NCI-H2171 (cell line): ENCODE data around the gene RGS2.

Experiments
- DNase-seq: peaks from one replicate; lab custom pipeline; 2025; lab: John Stamatoyannopoulos, UW

Gene RGS2, protein sequence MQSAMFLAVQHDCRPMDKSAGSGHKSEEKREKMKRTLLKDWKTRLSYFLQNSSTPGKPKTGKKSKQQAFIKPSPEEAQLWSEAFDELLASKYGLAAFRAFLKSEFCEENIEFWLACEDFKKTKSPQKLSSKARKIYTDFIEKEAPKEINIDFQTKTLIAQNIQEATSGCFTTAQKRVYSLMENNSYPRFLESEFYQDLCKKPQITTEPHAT

DNA sequence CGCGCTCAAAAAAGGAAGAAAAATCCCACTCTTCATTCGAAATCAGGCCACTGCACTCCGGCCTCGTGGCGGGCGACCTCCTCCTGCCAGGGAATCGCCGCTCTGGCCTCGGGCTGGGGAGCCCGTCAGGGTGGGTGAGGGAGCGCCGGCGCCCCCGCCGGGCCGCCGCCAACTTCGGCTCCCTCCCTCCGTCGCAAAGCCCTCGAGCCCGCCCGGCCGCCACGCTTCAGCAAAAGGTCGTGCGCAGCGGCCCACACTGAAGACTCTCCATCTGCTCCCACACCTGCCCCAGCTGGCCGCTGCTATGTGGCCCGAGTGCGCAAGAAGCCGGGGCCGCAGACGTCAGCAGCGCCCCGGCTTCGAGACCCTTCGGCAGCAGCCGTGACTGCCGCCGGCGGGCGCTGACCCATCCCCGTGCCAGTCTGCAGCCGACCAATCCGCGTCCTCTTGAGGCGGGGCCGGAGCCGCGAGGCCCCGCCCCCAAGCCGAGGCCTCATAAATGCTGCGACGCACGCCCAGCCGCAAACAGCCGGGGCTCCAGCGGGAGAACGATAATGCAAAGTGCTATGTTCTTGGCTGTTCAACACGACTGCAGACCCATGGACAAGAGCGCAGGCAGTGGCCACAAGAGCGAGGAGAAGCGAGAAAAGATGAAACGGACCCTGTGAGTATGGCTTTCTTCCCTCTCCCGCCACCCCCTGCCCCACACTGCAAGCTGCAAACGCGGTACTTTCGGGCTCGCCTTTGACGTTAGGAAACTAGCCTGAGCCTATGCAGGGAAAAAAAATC, at the start of gene RGS2:
Gene RGS2, plus strand, starts transcription at position 522 of the 789 bp plus-strand sequence. Its CDS starts 33 bp downstream, at position 555.
- peak; percentile 82 for DNase-seq

DNA sequence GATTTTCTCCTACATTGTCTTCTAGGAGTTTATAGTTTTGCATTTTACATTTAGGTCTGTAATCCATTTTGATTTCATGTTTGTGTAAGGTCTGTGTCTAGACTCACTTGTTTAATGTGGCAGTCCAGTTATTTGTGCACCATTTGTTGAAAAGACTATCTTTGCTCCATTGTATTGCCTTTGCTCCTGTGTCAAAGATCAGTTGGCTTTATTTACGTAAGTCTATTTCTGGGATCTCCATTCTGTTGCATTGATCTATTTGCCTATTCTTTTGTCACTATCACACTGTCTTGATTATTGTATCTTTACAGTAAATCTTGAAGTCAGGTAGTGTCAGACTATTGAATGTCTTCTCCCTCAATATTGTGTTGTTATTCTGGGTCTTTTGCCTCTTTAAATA, 49.7 kb upstream of the RGS2 start:
- DNase-seq, result no peak

DNA sequence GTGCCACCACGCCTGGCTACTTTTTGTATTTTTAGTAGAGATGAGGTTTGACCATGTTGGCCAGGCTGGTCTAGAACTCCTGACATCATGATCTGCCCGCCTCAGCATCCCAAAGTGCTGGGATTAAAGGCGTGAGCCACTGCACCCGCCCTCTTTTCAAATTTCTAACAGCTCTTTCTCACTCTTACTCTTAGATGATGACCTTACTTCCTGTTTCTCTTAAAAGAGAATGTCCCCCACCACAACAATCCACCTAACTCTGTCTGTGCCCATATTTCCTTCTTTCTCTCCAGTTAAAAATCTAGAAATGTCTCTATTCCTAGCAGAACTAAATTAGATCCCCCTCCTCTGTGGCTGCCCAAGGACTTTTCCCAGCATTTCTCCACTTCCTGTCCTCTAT, 46.6 kb upstream of the RGS2 start:
- no peak for DNase-seq

DNA sequence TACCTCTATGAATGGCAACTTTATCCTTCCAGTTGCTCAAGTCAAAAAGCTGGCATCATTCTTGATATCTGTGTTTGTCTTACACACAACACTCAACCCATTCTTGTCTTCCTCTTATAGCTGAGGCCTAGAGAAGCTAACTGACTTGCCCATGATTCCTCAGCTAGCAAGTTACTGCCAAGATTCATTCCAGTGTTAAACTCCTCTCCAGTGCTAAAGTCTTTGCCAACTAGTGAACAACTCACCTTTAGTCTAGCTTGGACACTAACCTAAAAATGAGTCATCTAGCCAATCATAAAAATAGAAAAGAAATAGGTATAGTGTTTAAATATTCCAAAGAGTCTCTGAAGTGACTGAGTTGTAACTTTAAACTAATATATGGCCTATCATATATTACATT, 45.6 kb upstream of the RGS2 start:
- DNase-seq, result no peak

DNA sequence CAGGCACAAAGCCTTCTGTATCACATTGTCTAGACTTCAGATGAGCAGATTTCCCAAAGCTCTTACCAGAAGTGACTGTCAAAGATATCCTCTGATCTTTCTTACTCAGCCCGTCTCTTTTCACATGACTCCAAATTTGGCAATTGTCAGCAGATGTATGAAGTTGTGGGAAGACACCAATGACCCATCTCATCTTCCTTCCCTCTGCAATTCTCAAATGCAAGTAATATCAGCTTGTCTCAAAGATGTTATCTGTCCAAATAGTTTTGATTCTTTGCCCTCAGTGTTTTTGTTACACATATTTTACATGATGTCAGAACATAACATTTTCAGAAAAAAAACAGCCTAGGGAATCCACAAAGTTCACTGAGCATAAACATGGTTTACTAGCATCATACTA, 45.1 kb upstream of the RGS2 start:
- DNase-seq, result no peak

DNA sequence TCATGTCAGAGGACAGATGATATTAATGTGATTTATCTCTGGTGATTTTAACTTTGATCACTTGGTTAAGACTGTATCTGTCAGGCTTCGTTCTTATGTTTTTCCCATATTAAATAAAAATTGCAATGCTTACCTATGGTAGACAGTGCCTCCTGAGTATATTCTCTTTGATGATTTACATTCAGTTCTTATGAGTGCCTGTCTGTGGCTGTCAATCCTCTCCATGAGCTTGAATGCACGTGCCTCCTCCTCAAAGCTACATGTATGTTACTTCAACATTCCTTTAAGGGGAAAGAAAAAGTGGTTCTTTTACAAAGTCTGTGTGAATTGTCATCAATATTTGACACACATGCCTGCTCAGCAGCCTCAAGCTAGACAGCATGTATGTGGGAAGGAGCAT, 44.2 kb upstream of the RGS2 start:
- DNase-seq, result no peak

DNA sequence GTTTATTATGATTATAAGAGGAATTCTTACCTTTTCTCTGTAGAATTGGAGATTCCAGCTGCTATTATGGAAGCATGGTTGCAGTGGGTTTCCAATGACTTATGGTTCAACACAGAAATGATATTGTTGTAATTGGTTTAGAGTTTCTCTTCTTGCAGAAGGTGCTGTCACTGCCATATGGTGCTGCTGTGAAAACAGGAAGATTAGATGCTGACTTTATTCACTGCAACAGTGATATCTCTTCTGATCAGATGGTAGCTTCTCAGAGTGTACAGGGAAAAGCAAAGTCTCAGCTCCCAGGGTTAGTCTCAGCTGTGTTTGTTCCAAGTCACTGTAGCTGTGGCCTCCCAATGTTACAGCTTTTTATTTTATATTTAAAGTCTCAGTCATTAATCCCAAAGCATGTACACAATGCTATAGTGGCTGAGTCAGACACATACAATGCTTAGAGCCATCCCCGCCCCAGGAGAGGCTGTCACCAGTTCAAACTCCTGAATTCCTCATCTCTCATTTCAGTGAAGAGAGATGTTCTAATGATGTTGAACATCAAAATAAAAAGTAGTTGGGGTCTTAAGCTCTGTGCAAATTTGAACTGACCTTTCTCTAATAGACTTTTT, 42.7 kb upstream of the RGS2 start:
- peak; percentile 65 for DNase-seq

DNA sequence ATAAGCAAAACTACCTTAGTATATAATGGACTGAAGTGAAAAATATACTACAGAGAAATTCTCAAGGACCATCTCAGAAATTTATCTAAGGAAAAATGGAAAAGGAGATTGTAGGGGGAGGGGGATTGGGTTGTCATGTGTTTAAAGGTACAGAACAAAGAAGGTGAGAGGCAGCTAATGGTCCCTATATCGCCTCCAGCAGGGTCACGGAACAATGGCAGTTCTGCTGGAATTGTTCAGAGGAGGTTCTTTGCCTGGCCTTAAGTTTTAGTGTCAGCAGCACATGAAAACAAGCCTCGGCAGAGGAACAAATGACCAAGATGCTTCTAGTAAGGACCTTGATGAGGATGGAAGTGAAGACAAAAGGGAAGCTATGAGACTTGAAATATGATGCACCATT, 42.0 kb upstream of the RGS2 start:
- no peak for DNase-seq

DNA sequence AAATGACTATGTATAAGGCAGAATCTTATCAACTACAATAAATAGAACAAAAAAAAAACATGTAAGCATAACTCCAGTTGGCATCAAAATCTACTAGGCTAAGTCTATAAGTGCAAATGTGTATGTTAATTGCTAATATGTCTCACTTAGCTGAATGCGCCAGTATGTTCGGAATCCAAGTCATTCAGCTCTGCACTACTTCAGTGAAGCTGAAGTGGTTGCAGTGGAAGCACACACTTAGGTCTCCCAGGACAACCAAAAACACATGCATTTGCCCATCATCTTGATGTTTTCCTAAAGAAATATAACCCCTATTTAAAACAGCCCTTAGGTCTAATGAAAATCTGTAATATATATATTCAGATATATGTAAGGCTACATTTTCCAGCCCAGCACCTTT, 41.0 kb upstream of the RGS2 start:
- no peak for DNase-seq

DNA sequence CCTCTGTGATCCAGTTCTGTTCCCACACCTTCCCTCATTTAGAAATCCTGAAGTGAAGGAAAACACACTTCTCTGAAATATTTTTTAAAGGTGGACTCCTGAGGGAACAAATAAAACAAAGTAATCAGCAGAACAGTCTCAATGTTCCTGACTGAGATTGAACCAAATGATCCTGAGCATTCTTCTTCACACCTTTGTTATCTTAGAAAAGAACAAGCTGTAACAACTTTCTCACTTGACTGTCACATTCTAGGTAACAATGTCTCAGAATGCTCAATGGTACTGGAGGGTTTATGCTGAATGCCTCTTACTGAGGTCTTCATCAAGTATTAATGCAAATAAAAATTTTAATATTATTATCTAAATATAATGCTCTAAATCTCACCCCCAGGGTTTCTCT, 40.4 kb upstream of the RGS2 start:
- DNase-seq, result no peak

DNA sequence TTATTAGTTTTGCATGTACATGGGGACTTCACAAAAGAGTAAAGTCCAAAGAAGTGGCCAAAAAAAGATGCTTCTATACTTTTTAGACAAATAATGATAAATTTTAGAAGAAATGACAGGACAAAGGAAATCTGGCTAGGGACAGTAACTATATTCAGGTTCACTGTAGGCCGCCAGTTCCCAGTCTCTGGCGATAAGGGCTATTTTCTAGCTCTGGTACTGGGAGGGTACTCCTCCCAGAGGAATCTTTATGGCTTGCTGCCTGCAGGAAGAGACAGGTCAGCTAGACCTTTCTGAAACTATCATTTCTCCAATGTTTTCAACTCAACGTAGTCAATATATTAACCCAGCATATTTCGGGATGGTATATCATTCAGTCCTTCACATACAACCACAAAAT, 37.5 kb upstream of the RGS2 start:
- DNase-seq, result no peak

DNA sequence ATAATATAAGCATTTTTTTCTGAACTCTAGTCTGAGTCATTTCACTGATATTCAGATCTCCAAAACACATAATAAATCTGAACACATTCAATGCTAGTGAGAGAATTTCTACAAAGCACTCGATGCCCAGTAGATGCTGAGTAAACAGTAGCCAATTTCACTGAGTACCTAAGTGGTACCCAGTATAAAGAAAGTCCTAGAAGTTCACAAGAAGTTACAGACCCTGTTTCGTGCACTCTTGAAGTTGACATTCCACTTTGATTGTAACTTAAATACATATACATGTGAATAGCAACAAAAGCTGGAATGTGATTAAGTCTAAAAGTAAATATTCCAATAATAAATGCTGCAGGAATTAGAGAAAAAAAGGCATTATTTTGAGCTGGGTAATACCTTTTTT, 33.2 kb upstream of the RGS2 start:
- no peak for DNase-seq

DNA sequence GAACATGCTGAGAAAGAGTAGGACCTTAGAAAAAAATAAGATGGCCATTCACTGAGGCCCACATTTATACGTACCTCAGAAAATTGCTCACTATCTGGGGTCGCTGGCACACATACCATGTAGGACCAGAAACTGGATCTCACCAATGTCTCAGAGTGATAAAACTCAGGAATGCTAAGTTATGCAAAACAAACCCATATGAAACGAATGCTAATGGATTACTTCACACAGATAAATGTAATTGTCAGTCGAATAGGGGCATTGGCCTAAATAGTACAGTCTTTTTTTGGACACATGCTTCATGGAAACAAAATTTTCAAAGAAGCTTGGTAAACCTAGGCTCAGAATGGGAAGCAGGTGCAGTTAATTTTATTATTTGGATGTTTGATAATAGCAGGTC, 32.6 kb upstream of the RGS2 start:
- DNase-seq, result no peak

DNA sequence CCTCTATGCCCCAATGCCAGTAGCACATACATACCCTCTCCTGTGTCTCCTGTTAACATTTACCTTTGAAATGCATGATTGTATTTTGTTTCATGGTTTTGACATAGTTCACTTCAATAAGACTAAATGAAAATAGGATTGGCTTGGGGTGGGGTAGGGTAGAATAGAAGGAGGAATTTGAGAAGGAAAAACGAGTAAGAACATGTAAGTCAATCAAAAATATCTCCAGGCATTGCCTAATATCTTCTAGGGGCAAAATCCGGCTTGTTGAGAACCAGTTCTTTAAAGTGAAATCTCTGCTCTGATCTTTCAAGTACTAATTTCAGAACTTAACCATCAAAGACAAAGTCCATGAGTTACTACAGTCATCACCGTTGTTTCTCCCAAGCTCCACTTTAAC, 31.8 kb upstream of the RGS2 start:
- no peak for DNase-seq

DNA sequence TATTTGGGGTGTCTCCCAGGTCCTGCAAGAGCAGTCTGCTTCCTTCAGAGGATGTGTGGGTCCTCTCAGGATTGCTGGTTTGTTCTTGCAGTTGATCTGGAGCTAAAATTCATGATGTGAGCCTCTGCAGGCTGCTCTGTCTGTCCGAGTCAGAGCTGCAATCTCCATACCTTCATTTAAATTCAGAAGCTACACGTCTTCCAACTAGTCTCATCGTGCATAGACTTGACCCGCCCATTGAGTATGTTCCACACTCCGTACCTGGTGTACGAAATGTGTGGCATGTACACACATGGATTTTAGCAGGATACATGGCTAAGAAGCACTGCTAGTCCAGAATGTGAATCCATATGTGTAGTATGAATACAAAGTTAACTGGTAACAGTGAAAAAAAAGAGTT, 25.0 kb upstream of the RGS2 start:
- DNase-seq, result no peak

DNA sequence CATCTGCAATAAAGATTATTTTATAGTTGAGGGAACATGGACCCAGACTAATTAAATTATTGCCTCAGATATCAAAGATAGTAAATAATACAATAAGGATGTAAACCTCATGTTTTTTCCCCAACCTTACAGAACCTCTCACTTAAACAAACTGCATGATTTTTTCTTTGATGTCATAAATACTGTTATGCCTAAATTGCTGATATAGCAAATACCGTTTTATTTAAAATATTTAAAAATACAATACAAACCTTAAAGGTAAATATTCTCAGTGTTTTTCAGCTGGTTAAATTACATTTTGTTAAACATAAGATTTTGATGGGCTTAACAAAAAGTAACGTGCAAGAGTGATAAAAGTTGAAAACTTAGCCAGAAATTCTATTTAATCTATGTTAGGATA, 24.4 kb upstream of the RGS2 start:
- no peak for DNase-seq

DNA sequence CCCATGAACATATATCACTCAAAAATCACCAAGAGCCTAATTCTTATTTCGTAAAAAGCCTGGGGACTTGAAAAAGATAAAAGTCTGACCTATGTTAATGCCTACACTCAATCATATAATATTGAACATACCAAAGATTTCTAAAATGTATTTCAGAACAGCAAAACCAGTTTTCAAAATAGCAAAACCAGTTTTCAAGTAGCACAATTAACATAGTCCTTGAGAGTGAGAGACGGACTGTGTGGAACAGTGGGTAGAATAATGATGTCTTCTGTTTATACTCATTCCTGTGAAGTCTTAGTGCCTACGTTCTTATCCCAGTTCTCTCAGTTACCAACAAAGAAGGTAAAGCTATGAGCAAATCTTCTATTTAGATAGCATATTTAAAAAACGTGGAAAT, 22.3 kb upstream of the RGS2 start:
- no peak for DNase-seq

DNA sequence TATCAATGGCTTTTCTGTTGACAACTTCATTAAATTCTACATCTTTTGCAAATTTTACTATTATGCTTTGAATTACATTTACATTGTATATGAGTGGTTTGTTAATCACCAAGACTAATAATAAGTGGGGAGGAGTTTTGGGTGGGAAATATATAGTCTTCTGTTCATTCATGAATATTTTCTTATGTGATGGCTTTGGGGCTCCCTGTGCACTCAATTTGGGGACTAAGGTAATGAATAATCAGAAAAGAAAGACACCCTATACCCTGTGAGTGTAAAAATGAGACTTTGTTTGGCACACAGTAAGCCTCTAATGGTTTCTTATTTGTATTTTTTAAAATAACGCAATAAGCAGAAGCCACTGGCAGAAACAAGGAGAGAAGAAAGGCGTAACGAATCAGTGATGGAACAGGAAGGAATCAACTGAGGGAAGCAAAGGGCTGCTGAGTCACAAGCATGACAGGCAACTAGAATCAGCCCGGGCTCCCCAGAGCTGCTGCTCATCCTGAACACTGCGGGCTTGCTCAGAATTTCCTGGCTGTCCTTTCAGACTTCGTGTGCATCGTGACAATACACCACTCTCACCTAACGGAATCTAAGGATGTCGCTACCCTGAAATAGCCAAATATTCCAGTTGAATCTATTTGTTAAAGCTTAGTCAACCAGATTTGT, 20.8 kb upstream of the RGS2 start:
- DNase-seq, result no peak

DNA sequence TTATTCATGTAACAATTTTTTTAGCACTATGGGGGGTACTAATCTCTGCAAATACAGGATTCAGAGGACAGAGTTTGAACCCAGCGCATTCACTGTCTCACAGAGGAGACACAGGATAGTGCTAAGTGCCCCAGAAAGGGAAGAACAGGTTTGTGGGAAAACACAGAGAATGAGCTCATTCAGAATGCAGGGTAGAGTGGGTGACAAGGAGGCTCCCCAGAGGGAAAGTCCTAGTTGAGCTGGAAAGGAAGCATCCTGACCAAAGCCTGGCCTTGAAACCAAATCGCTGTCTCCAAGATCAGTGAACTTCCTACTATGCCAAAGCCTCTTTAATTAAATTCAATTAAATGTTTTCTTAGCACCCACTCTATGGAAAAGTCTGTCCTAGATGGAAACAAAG, 19.0 kb upstream of the RGS2 start:
- no peak for DNase-seq

DNA sequence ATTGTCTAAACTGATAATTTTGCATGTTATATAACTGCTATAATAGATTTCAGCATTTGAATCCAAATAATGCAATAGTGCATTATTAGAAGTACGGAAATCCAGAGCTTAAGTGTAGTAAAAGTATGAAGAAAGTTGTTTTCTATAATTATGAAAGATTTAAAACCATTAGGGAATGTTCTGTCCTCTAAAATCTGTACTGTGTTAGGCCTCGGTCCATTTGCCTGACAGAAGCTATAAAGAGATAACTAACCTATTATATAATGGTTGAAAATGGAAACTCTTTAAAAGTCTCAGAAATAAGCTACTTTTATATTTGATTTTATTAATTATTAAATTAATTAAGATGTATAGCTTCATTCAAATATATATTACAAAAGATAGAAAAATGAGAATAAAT, 16.2 kb upstream of the RGS2 start:
- no peak for DNase-seq

DNA sequence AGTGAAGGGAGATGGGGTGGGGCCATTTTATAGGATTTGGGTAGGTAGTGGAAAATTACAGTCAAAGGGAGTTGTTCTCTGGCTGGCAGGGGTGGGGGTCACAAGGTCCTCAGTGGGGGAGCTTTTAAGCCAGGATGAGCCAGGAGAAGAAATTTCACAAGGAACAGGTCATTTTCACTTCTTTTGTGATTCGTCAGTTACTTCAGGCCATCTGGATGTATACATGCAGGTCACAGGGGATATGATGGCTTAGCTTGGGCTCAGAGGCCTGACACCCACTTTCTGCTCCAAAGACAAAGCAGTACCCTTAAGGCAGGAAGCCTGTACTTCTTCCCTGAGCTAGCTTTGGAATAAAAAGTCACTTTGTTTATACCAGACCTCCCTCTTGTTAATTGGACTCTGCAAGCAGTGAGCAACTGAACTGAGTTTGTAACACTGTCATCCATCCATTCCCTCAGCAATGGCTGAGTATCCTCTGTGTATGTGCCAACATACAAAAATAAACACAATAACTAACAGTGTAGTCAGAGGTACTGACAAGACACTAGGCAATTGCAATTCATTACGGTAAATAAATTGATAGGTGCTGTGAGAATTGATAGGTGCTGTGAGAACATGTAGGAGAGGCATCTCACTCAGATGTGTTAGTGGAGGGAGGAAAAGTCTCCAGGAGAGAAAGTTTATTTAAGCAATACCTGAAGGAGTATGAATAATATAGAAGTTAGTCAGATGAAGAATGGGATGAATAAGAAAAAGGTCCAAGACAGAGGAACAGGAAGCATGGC, 14.7 kb upstream of the RGS2 start:
- no peak for DNase-seq

DNA sequence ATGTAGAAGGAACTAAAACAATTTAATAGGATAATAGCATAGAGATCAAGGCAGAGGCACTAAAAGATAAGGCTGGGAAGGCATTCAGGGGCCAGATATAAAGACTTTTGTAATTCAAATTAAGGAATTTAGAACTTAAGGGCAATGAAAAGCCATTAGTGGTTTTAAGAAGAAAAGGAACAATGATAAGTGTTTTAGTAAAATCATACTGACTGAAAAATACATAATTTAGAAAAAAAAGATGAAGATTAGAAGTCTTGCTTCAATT, 14.1 kb upstream of the RGS2 start:
- no peak for DNase-seq
